ENCODE results near the gene ARRB1.

DNA sequence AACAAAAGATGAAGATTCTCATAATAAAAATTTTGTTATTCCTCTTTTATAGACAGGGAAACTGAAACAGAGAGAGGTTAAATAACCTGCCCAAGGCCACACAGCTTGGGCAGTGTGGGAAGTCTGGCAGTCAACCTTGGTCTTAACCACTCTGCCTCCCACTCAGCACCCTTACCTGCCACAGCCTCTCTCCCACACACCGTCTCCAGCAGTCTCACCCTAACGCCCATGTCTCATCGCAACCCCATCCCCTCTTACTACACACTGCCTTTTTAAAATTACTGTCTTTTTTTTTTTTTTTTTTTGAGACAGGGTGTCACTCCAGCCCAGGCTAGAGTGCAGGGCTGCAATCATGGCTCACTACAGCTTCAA, 25.0 kb downstream of the ARRB1 start:
- TF ChIP-seq GATA2 (IDR thresholded peaks at IDR 0.05; ENCODE audit: low read depth, low read length), result no peak
- no peak for TF ChIP-seq GATA3 (IDR thresholded peaks at IDR 0.05; ENCODE audit: low read depth, low read length)

Measured in SH-SY5Y (cell line).